Measurements from ENCODE around the gene STK32C.

DNA sequence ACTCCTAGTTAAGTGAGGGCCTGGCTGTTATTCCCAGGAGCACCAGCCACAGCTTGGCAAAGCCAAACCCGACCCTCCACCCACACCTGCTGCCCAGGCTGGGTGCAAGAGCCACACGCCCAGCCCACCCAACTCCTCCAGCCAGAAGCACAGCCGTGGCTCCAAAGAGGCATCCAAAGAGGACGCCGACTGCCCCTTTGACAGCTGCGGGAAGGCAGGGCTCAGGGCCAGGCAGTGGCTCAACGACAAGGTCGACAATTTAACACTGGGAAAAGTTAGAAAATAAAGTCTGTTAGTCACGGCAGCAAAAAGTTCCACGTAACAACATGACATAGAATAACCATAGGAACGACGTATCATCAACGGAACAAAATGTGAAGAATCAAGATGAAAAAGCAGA, 66.7 kb downstream of the STK32C start:
- TF ChIP-seq POLR2A (IDR thresholded peaks at IDR 0.05) = no peak
- TF ChIP-seq, protein P1, sequence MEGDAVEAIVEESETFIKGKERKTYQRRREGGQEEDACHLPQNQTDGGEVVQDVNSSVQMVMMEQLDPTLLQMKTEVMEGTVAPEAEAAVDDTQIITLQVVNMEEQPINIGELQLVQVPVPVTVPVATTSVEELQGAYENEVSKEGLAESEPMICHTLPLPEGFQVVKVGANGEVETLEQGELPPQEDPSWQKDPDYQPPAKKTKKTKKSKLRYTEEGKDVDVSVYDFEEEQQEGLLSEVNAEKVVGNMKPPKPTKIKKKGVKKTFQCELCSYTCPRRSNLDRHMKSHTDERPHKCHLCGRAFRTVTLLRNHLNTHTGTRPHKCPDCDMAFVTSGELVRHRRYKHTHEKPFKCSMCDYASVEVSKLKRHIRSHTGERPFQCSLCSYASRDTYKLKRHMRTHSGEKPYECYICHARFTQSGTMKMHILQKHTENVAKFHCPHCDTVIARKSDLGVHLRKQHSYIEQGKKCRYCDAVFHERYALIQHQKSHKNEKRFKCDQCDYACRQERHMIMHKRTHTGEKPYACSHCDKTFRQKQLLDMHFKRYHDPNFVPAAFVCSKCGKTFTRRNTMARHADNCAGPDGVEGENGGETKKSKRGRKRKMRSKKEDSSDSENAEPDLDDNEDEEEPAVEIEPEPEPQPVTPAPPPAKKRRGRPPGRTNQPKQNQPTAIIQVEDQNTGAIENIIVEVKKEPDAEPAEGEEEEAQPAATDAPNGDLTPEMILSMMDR (IDR thresholded peaks at IDR 0.05 in 8 of 11, conservative IDR thresholded peaks at IDR 0.05 in 3 of 11) = no peak

Measured in spleen (tissue), 7 donors.